ENCODE data around the gene KLF15.

DNA sequence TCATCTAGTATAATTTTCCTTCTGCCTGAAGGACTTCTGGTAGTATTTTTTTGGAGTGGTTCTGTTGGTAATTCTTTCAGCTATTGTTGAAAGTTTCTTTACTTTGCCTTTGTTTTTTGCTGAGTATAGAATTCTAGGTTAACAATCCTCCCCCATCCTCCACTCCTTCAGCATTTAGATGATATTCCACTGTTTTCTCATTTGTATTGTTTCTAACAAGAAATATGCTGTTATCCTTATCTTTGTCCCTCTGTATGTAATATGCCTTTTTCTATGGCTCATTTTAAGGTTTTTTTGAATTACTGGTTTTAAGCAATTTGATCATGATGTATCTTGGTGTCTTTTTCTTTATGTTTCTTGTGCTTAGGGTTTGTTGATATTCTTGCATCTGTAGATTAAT, 53.9 kb downstream of the KLF15 start:
- no peak for TF ChIP-seq CTCF (IDR thresholded peaks at IDR 0.05)
- no peak for TF ChIP-seq POLR2A (IDR thresholded peaks at IDR 0.05)

Data from thyroid gland (tissue), 4 donors.